ENCODE results near the gene PHLPP1. TPM values are rescaled to one million over a fixed set of nuclear protein-coding genes. Genes with fewer than 3 reads are reported as not detected.

Gene PHLPP1
- total RNA-seq, 1 donor from 2014 or later, result 21.2 TPM

GRCh38 chr18:62763101-62763521 is 47.8 kb downstream of the PHLPP1 start:
- Mint-ChIP-seq H3K4me1 (peaks cover 49% of the 10 kb centered on the region), H3K27me3 (ENCODE audit: low read depth) (no peaks in the 10 kb centered on the region), H3K9me3 (no peaks in the 10 kb centered on the region), H3K36me3 (no peaks in the 10 kb centered on the region), H3K4me3 (peak overlapping the region; percentile 3), H3K27ac (peak overlapping the region; percentile 74)
- DNase-seq (ENCODE audit: low spot score in 2 of 2, unreplicated experiment in 2 of 2), result no peak
- TF ChIP-seq, protein P1, sequence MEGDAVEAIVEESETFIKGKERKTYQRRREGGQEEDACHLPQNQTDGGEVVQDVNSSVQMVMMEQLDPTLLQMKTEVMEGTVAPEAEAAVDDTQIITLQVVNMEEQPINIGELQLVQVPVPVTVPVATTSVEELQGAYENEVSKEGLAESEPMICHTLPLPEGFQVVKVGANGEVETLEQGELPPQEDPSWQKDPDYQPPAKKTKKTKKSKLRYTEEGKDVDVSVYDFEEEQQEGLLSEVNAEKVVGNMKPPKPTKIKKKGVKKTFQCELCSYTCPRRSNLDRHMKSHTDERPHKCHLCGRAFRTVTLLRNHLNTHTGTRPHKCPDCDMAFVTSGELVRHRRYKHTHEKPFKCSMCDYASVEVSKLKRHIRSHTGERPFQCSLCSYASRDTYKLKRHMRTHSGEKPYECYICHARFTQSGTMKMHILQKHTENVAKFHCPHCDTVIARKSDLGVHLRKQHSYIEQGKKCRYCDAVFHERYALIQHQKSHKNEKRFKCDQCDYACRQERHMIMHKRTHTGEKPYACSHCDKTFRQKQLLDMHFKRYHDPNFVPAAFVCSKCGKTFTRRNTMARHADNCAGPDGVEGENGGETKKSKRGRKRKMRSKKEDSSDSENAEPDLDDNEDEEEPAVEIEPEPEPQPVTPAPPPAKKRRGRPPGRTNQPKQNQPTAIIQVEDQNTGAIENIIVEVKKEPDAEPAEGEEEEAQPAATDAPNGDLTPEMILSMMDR (IDR thresholded peaks at IDR 0.05; ENCODE audit: unreplicated experiment), result no peak

DNA sequence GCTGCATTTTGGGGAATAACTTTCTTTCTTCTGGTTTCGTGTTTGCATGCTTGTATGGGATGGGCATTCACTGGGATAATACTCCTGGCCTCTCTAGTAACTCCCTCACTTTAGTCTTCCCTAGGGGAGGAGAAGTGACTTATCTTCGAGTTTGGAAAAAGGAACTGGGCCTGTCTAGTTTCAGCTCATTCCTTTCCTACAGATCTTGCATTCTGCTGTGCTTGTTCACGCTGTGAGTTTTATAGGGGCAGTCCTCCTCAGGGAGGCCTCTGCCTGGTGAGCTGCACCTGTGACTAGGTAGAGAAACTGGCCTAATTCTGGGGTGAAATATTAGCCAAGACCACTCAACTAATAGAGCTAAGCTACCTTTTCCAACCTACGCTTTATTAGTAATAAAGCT is 50.9 kb downstream of the PHLPP1 start:
- H3K27me3 Mint-ChIP-seq (ENCODE audit: low read depth), result no peaks in the 10 kb centered on the region
- TF ChIP-seq, protein P1 (IDR thresholded peaks at IDR 0.05; ENCODE audit: unreplicated experiment), result no peak
- H3K27ac Mint-ChIP-seq, result peak overlapping the region; percentile 59
- H3K9me3 Mint-ChIP-seq, result no peaks in the 10 kb centered on the region
- peaks cover 2% of the 10 kb centered on the region for H3K36me3 Mint-ChIP-seq
- DNase-seq (ENCODE audit: low spot score in 2 of 2, unreplicated experiment in 2 of 2), result no peak
- H3K4me1 Mint-ChIP-seq, result peaks cover 35% of the 10 kb centered on the region
- H3K4me3 Mint-ChIP-seq, result no peak overlapping the region

DNA sequence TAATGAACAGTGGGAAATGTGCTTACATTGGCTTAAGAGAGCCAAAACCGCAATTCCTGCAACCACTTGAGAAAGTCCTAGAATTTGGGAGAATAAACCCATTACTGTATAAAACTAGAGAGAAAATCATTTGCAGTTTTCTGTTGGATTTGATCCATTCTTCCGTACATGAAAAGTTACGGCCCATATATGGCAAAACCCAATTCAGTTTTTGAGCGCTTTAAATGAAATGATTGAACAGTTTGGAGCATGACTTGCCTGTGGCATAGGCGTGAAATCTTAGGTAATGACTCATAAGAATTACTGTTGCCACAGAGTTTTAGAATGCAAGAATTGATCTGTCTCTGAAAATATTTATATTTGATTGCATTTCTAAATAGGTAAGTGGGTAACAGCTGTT is 52.0 kb downstream of the PHLPP1 start:
- peaks cover 35% of the 10 kb centered on the region for H3K4me1 Mint-ChIP-seq
- DNase-seq (ENCODE audit: low spot score in 2 of 2, unreplicated experiment in 2 of 2), result no peak
- H3K27me3 Mint-ChIP-seq (ENCODE audit: low read depth), result no peaks in the 10 kb centered on the region
- H3K27ac Mint-ChIP-seq, result peak overlapping the region; percentile 62
- H3K4me3 Mint-ChIP-seq, result no peak overlapping the region
- TF ChIP-seq, protein P1 (IDR thresholded peaks at IDR 0.05; ENCODE audit: unreplicated experiment), result no peak
- H3K9me3 Mint-ChIP-seq, result no peaks in the 10 kb centered on the region
- H3K36me3 Mint-ChIP-seq, result peaks cover 2% of the 10 kb centered on the region

DNA sequence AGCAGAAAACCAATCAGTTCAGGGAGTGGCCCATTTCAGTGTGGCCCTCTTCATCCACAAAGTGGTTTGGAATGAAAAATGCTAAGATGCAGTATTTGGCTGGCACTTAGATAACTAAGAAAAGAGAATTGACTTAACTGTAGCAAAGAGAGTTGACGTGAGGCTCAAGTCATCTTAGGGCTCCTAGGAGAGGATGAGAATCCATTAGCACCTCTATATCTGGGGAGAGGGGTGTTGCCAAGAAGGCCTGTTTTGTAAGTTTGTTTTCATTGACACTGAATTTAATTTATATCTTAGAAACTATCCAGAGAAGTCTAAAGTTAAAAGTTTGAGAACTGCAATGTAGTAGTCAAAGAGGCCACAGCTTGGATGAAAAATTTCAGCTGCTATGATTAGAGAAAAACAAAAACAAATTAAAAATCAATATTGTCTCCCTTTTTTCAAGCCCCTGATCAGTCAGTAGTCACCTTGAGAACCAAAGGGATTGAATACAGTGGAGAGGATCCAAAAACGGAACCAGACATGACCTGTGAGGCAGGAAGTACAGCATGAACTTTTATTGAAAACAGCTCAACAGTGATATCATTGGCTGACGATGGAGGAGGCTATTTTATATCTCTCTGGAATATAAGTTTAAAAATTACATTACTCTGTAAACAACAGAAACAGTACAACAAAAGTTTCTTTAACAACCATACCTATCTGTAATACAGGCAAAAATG is 52.7 kb downstream of the PHLPP1 start:
- TF ChIP-seq, protein P1 (IDR thresholded peaks at IDR 0.05; ENCODE audit: unreplicated experiment), result no peak
- DNase-seq (ENCODE audit: low spot score in 2 of 2, unreplicated experiment in 2 of 2), result no peak
- H3K27me3 Mint-ChIP-seq (ENCODE audit: low read depth), result no peaks in the 10 kb centered on the region
- peak overlapping the region; percentile 62 for H3K27ac Mint-ChIP-seq
- peaks cover 2% of the 10 kb centered on the region for H3K36me3 Mint-ChIP-seq
- H3K9me3 Mint-ChIP-seq, result no peaks in the 10 kb centered on the region
- H3K4me1 Mint-ChIP-seq, result peaks cover 35% of the 10 kb centered on the region
- H3K4me3 Mint-ChIP-seq, result no peak overlapping the region

GRCh38 chr18:62768558-62768943 is 53.2 kb downstream of the PHLPP1 start:
- Mint-ChIP-seq H3K27me3 (ENCODE audit: low read depth) (no peaks in the 10 kb centered on the region), H3K4me3 (no peak overlapping the region), H3K4me1 (peaks cover 31% of the 10 kb centered on the region), H3K36me3 (peaks cover 2% of the 10 kb centered on the region), H3K9me3 (no peaks in the 10 kb centered on the region), H3K27ac (peak overlapping the region; percentile 77)
- TF ChIP-seq, protein P1 (IDR thresholded peaks at IDR 0.05; ENCODE audit: unreplicated experiment), result no peak
- no peak for DNase-seq (ENCODE audit: low spot score in 2 of 2, unreplicated experiment in 2 of 2)

Measured in mesothelial cell of epicardium (in vitro differentiated cells).